Astrocyte (in vitro differentiated cells and primary cell): Measurements from ENCODE around the gene OR6N1. TPM values are rescaled to one million over a fixed set of nuclear protein-coding genes. Genes with fewer than 3 reads are reported as not detected.
A peak's percentile ranks its signal among the peaks of the same experiment; 100 is the strongest.

Experiments used
- DNase-seq: peaks from one replicate; pipeline ENCODE4 v3.0.0-alpha.2; 2010; ENCODE audit warnings: low read depth
- FAIRE-seq: peaks from 2 replicates; lab custom pipeline; 2011; peaks lifted over from hg19 to GRCh38; lab: Jason Lieb, UNC
- H2AFZ ChIP-seq: 2 replicates; pipeline ENCODE4 v1.6.0; 2012; ENCODE audit warnings: low read depth, low read length, inconsistent platforms
- H3K27ac ChIP-seq: 2 replicates; pipeline ENCODE4 v1.5.1; 2011; ENCODE audit warnings: low read depth, low read length, inconsistent platforms
- H3K27me3 ChIP-seq: 2 replicates; pipeline ENCODE4 v1.6.0; 2011; ENCODE audit warnings: low read length, inconsistent platforms; ENCODE audit not compliant: insufficient read depth
- H3K36me3 ChIP-seq: 2 replicates; pipeline ENCODE4 v1.5.1; 2011; ENCODE audit warnings: low read length, inconsistent platforms; ENCODE audit not compliant: insufficient read depth
- H3K4me1 ChIP-seq: 2 replicates; pipeline ENCODE4 v1.5.1; 2011; ENCODE audit warnings: low read length, inconsistent platforms; ENCODE audit not compliant: insufficient read depth
- H3K4me2 ChIP-seq: 2 replicates; pipeline ENCODE4 v1.6.0; 2012; ENCODE audit warnings: low read length, inconsistent platforms
- H3K4me3 ChIP-seq: 2 replicates; pipeline ENCODE4 v1.5.1; 2011; ENCODE audit warnings: low read depth, mild to moderate bottlenecking, low read length, inconsistent platforms; ENCODE audit not compliant: insufficient read depth
- H3K79me2 ChIP-seq: 2 replicates; pipeline ENCODE4 v1.6.0; 2012; ENCODE audit warnings: mild to moderate bottlenecking, low read length, inconsistent platforms; ENCODE audit not compliant: insufficient read depth
- H3K9ac ChIP-seq: 2 replicates; pipeline ENCODE4 v1.6.0; 2012; ENCODE audit warnings: mild to moderate bottlenecking, low read length, inconsistent platforms
- H3K9me3 ChIP-seq: 2 replicates; pipeline ENCODE4 v1.5.1; 2012; ENCODE audit warnings: low read depth, mild to moderate bottlenecking, low read length, inconsistent platforms; ENCODE audit not compliant: insufficient read depth
- H4K20me1 ChIP-seq: 2 replicates; pipeline ENCODE4 v1.6.0; 2012; ENCODE audit warnings: low read length, inconsistent platforms; ENCODE audit not compliant: insufficient read depth
- H3K27ac Mint-ChIP-seq: one replicate; pipeline ENCODE4 v1.8.0; 2021; ENCODE audit warnings: mild to moderate bottlenecking, mixed read lengths; ENCODE audit not compliant: unreplicated experiment
- H3K27me3 Mint-ChIP-seq: one replicate; pipeline ENCODE4 v1.8.0; 2021; ENCODE audit warnings: low read depth, mixed read lengths; ENCODE audit not compliant: unreplicated experiment
- H3K36me3 Mint-ChIP-seq: one replicate; pipeline ENCODE4 v1.8.0; 2021; ENCODE audit warnings: low read depth, mixed read lengths; ENCODE audit not compliant: unreplicated experiment
- H3K4me1 Mint-ChIP-seq: one replicate; pipeline ENCODE4 v1.8.0; 2021; ENCODE audit warnings: low read depth, mixed read lengths; ENCODE audit not compliant: unreplicated experiment
- H3K4me3 Mint-ChIP-seq: one replicate; pipeline ENCODE4 v1.8.0; 2021; ENCODE audit warnings: mild to moderate bottlenecking, moderate library complexity, mixed read lengths; ENCODE audit not compliant: unreplicated experiment
- H3K9me3 Mint-ChIP-seq: one replicate; pipeline ENCODE4 v1.8.0; 2021; ENCODE audit warnings: mild to moderate bottlenecking, mixed read lengths; ENCODE audit not compliant: unreplicated experiment
- EZH2 ChIP-seq: IDR thresholded peaks from 2 replicates; pipeline ENCODE4 v1.6.1; 2012; ENCODE audit warnings: mild to moderate bottlenecking, low read length, inconsistent platforms; ENCODE audit not compliant: insufficient read depth
- total RNA-seq: library from RNA; stranded (reverse); gene quantifications from 2 replicates; pipeline ENCODE4 v1.2.1, GENCODE V29; 2021
- TF ChIP-seq, protein P1 (sequence below): IDR thresholded peaks from 2 replicates; pipeline ENCODE4 v1.5.1; 2011; ENCODE audit warnings: low read depth, mild to moderate bottlenecking, inconsistent platforms, low read length, moderate library complexity; ENCODE audit not compliant: insufficient read depth

The OR6N1 gene
- total RNA-seq, 1 donor from 2014 or later, result not detected

DNA sequence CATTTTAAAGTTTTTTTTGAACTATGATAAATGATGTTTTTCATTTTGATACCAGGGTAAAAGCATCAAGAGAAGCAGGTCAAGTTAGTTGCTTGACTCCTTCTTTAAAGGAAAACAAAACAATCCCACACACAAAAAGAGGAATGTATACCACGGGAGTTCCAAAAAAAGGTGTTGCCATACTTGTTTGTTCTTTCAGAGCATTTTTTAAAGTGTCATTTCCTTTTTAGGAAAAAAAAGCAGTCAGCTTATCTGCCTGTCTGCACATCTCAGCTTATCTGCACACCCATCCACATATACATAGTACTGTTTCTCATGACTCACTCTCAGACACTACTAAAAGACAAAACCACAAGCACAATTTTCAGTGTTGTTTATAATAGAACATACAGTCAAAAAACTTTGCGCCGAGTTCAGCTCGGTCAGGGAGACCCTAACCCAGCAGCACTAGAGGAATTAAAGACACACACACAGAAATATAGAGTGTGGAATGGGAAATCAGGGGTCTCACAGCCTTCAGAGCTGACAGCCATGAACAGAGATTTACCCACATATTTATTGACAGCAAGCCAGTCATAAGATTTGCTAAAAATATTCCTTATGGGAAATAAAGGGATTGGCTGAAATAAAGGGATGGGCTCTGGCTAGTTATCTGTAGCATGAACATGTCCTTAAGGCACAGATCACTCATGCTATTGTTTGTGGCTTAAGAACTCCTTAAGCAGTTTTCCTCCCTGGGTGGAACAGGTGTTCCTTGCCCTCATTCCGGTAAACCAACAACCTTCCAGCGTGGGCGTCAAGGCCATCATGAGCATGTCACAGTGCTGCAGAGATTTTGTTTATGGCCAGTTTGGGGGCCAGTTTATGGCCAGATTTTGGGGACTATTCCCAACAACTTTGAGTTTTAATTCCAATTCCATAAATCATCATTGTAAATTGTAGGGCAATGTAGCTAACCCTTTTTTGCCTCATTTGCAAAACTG is 47.8 kb upstream of the OR6N1 start:
- TF ChIP-seq, protein P1, sequence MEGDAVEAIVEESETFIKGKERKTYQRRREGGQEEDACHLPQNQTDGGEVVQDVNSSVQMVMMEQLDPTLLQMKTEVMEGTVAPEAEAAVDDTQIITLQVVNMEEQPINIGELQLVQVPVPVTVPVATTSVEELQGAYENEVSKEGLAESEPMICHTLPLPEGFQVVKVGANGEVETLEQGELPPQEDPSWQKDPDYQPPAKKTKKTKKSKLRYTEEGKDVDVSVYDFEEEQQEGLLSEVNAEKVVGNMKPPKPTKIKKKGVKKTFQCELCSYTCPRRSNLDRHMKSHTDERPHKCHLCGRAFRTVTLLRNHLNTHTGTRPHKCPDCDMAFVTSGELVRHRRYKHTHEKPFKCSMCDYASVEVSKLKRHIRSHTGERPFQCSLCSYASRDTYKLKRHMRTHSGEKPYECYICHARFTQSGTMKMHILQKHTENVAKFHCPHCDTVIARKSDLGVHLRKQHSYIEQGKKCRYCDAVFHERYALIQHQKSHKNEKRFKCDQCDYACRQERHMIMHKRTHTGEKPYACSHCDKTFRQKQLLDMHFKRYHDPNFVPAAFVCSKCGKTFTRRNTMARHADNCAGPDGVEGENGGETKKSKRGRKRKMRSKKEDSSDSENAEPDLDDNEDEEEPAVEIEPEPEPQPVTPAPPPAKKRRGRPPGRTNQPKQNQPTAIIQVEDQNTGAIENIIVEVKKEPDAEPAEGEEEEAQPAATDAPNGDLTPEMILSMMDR, result no peak
- TF ChIP-seq EZH2, result no peak
- Mint-ChIP-seq H3K4me1 (peaks cover 24% of the 10 kb centered on the region), H3K4me3 (no peak overlapping the region), H3K27ac (peak overlapping the region; percentile 89), H3K36me3 (no peaks in the 10 kb centered on the region), H3K9me3 (peaks cover 2% of the 10 kb centered on the region), H3K27me3 (no peaks in the 10 kb centered on the region)
- H3K9me3 ChIP-seq, result no peaks in the 10 kb centered on the region
- H3K36me3 ChIP-seq, result no peaks in the 10 kb centered on the region
- H3K4me3 ChIP-seq, result no peak overlapping the region
- no peak overlapping the region for H2AFZ ChIP-seq
- H3K4me2 ChIP-seq, result peak overlapping the region; percentile 9
- H3K79me2 ChIP-seq, result no peaks in the 10 kb centered on the region
- no peaks in the 10 kb centered on the region for H3K4me1 ChIP-seq
- DNase-seq (peak; percentile 8), FAIRE-seq (no peak)
- H3K9ac ChIP-seq, result no peak overlapping the region
- no peaks in the 10 kb centered on the region for H3K27me3 ChIP-seq
- no peaks in the 10 kb centered on the region for H4K20me1 ChIP-seq
- H3K27ac ChIP-seq, result no peak overlapping the region

DNA sequence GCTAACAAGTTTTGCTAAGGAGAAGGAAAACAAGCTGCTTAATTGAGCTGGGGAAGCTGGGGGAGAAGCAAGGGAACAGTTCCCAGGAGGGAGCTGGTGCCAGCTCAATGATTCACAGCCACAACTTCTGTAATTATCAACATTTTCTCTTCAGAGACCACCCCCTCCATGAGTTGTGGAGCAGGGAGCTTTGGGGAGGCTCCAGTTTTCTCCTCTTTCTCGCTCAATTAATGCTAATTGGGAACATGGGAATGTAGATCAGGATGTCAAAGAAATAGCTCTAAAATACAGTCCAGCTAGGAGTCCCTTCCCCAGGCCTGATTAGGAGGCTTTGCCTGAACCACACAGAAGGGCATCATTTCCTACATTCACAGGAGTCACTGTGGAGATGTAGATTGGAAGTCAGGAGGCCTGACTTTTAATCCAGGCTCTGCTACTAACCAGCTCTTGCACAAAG is 47.0 kb upstream of the OR6N1 start:
- Histone ChIP-seq H3K27me3 (no peaks in the 10 kb centered on the region), H3K36me3 (no peaks in the 10 kb centered on the region), H4K20me1 (no peaks in the 10 kb centered on the region), H3K79me2 (no peaks in the 10 kb centered on the region), H3K9me3 (no peaks in the 10 kb centered on the region), H2AFZ (no peak overlapping the region), H3K4me2 (peak overlapping the region; percentile 9), H3K4me3 (no peak overlapping the region), H3K27ac (no peak overlapping the region), H3K4me1 (no peaks in the 10 kb centered on the region), H3K9ac (no peak overlapping the region)
- Mint-ChIP-seq H3K27ac (peak overlapping the region; percentile 87), H3K36me3 (no peaks in the 10 kb centered on the region), H3K27me3 (no peaks in the 10 kb centered on the region), H3K4me3 (peak overlapping the region; percentile 40), H3K4me1 (peaks cover 24% of the 10 kb centered on the region), H3K9me3 (peaks cover 2% of the 10 kb centered on the region)
- FAIRE-seq (no peak), DNase-seq (no peak)
- TF ChIP-seq EZH2, result no peak
- TF ChIP-seq, protein P1, result no peak

DNA sequence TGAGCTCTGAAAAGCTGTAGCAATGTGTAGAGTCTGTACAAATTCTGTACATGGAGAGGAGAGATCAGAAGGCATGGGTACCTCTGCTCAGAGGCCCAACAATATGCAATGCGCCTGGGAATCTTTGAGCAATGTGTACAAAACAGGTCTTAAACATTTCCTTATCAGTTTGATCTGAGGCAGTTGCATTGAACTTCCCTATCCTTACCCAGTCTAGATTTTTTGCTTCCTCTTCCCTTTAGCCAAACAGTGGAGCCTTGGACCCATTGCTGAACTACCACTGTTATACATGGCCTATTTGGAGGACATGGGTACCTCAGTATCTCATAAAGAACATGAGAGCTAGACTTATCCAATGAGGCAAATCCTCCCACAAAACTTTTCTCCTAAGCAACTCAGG is 46.6 kb upstream of the OR6N1 start:
- no peak overlapping the region for H3K4me3 ChIP-seq
- Mint-ChIP-seq H3K4me3 (no peak overlapping the region), H3K36me3 (no peaks in the 10 kb centered on the region), H3K4me1 (peaks cover 24% of the 10 kb centered on the region), H3K9me3 (peaks cover 2% of the 10 kb centered on the region), H3K27ac (peak overlapping the region; percentile 87), H3K27me3 (no peaks in the 10 kb centered on the region)
- no peak overlapping the region for H2AFZ ChIP-seq
- H3K4me2 ChIP-seq, result no peak overlapping the region
- FAIRE-seq (no peak), DNase-seq (no peak)
- no peaks in the 10 kb centered on the region for H4K20me1 ChIP-seq
- no peaks in the 10 kb centered on the region for H3K4me1 ChIP-seq
- H3K79me2 ChIP-seq, result no peaks in the 10 kb centered on the region
- H3K27ac ChIP-seq, result no peak overlapping the region
- TF ChIP-seq, protein P1, result no peak
- TF ChIP-seq EZH2, result no peak
- H3K9ac ChIP-seq, result no peak overlapping the region
- H3K27me3 ChIP-seq, result no peaks in the 10 kb centered on the region
- no peaks in the 10 kb centered on the region for H3K36me3 ChIP-seq
- H3K9me3 ChIP-seq, result no peaks in the 10 kb centered on the region
